OCI-LY3 (cell line): ENCODE results near the gene JARID2.

Experiments
- CTCF ChIP-seq: fragments of 200-600, 300-600 bp; sonication (generic); IDR thresholded peaks from 2 replicates; pipeline ENCODE4 v1.5.1; 2014; ENCODE audit warnings: antibody characterized with exemption, low read length, low read depth
- EZH2phosphoT487 ChIP-seq: fragments of 200-600 bp; shearing (Covaris generic); IDR thresholded peaks from 2 replicates; pipeline ENCODE4 v1.6.1; 2018; ENCODE audit warnings: antibody characterized with exemption, mixed run types, low read depth

- TF ChIP-seq CTCF: no peak
- no peak for TF ChIP-seq EZH2phosphoT487
These were observed 152.9 kb downstream of the JARID2 start for GRCh38 chr6:15398633-15399275.
